Keratinocyte (primary cell): Measurements from ENCODE around the gene LSM14B. TPM values are rescaled to one million over a fixed set of nuclear protein-coding genes. Genes with fewer than 3 reads are reported as not detected.

Experiments
- DNase-seq: peaks from one replicate; pipeline ENCODE4 v3.0.0-alpha.2; 2011; ENCODE audit warnings: low read depth, missing footprints, low spot score
- FAIRE-seq: peaks from 2 replicates; lab custom pipeline; 2011; peaks lifted over from hg19 to GRCh38; lab: Jason Lieb, UNC
- H2AFZ ChIP-seq: 2 replicates; pipeline ENCODE4 v1.6.0; 2012; ENCODE audit warnings: low read length, control low read depth, inconsistent platforms; ENCODE audit not compliant: control insufficient read depth
- H3K27ac ChIP-seq: 2 replicates; pipeline ENCODE4 v1.5.1; 2011; ENCODE audit warnings: low read length; ENCODE audit not compliant: control insufficient read depth, insufficient read depth
- H3K27me3 ChIP-seq: 3 replicates; pipeline ENCODE4 v1.6.0; 2011; ENCODE audit warnings: low read length; ENCODE audit not compliant: control insufficient read depth, insufficient read depth; ENCODE audit errors: extremely low read depth
- H3K36me3 ChIP-seq, 2 experiments: 2 replicates in 1 of 2; 3 replicates in 1 of 2; pipeline ENCODE4 v1.5.1; 2011; ENCODE audit warnings: low read length in 2 of 2, mild to moderate bottlenecking in 1 of 2; ENCODE audit not compliant: control insufficient read depth in 2 of 2, insufficient read depth in 2 of 2; ENCODE audit errors: extremely low read depth in 1 of 2
- H3K4me1 ChIP-seq: 3 replicates; pipeline ENCODE4 v1.5.1; 2011; ENCODE audit warnings: low read length; ENCODE audit not compliant: control insufficient read depth, insufficient read depth; ENCODE audit errors: extremely low read depth
- H3K4me2 ChIP-seq: 3 replicates; pipeline ENCODE4 v1.6.0; 2011; ENCODE audit warnings: low read depth, low read length; ENCODE audit not compliant: control insufficient read depth, insufficient read depth; ENCODE audit errors: extremely low read depth
- H3K4me3 ChIP-seq, 3 experiments: fragments of 200-600 bp in 1 of 3; sonication (generic) in 1 of 3; 2 replicates in 2 of 3; 3 replicates in 1 of 3; pipeline ENCODE4 v1.5.1; 2011 to 2016; ENCODE audit warnings: low read length in 3 of 3, mild to moderate bottlenecking in 3 of 3, control low read depth in 2 of 3, inconsistent platforms in 1 of 3, low read depth in 1 of 3, mixed read lengths in 1 of 3, mixed run types in 1 of 3, moderate library complexity in 1 of 3; ENCODE audit not compliant: control insufficient read depth in 2 of 3, insufficient read depth in 2 of 3; ENCODE audit errors: extremely low read depth in 1 of 3
- H3K79me2 ChIP-seq: 2 replicates; pipeline ENCODE4 v1.6.0; 2012; ENCODE audit warnings: low read length; ENCODE audit not compliant: control insufficient read depth, insufficient read depth
- H3K9ac ChIP-seq: 3 replicates; pipeline ENCODE4 v1.6.0; 2011; ENCODE audit warnings: low read length; ENCODE audit not compliant: control insufficient read depth, insufficient read depth; ENCODE audit errors: extremely low read depth
- H3K9me1 ChIP-seq: 3 replicates; pipeline ENCODE4 v1.6.0; 2011; ENCODE audit warnings: low read length; ENCODE audit not compliant: control insufficient read depth, insufficient read depth; ENCODE audit errors: extremely low read depth
- H3K9me3 ChIP-seq: 2 replicates; pipeline ENCODE4 v1.5.1; 2012; ENCODE audit warnings: low read depth, low read length; ENCODE audit not compliant: control insufficient read depth
- H4K20me1 ChIP-seq: 3 replicates; pipeline ENCODE4 v1.6.0; 2011; ENCODE audit warnings: low read length; ENCODE audit not compliant: control insufficient read depth, insufficient read depth; ENCODE audit errors: extremely low read depth
- CTCF ChIP-seq, 3 experiments: IDR thresholded peaks in 1 of 3; conservative IDR thresholded peaks in 1 of 3; optimal IDR thresholded peaks in 1 of 3; 2 replicates in 2 of 3; 3 replicates in 1 of 3; pipeline versions ENCODE3 to v1.5.1; 2011; ENCODE audit warnings: low read length in 3 of 3, mild to moderate bottlenecking in 3 of 3, moderate library complexity in 2 of 3, control low read depth in 1 of 3, inconsistent platforms in 1 of 3; ENCODE audit not compliant: insufficient read depth in 2 of 3; ENCODE audit errors: extremely low read depth in 1 of 3
- EZH2 ChIP-seq: IDR thresholded peaks from one replicate; pipeline ENCODE4 v1.6.1; 2012; ENCODE audit warnings: inconsistent platforms, mild to moderate bottlenecking, low read length, moderate library complexity
- dilution Hi-C: fragments of 300-500 bp; cut with MboI; formaldehyde crosslinking; loops from one replicate; pipeline ENCODE4 v1.7.0; 2020; ENCODE audit warnings: low sequenced_read_pairs; ENCODE audit not compliant: extremely low pct_ligation_motif_present
- polyA plus RNA-seq, 5 experiments: library from polyadenylated mRNA; depleted of rRNA in 3 of 5; stranded (reverse) in 3 of 5; stranded (forward) in 1 of 5; unstranded in 1 of 5; fragments of >200 nt; gene quantifications; 1 replicate in 1 of 5; 2 replicates in 3 of 5; 3 replicates in 1 of 5; pipeline versions ENCODE4 v1.2.1 to v1.2.3, GENCODE V29; 2011 to 2012; ENCODE audit warnings: missing spikeins in 2 of 5, low read depth in 1 of 5, low replicate concordance in 1 of 5

The LSM14B gene
- polyA plus RNA-seq, 1 donor (not counting 4 experiments of a cell fraction or from before 2014, with no cell fraction given): 21.7 TPM

GRCh38 chr20:62096421-62097380 lies 25.6 kb upstream of the LSM14B start:
- DNase-seq: no peak

GRCh38 chr20:62097881-62098407 lies 24.3 kb upstream of the LSM14B start:
- DNase-seq: no peak
- no peaks in the 10 kb centered on the region for H4K20me1 ChIP-seq
- no peaks in the 10 kb centered on the region for H3K79me2 ChIP-seq
- H3K27ac ChIP-seq: no peak overlapping the region
- no peak overlapping the region for H3K9ac ChIP-seq
- no peaks in the 10 kb centered on the region for H3K9me1 ChIP-seq
- H2AFZ ChIP-seq: no peak overlapping the region
- TF ChIP-seq EZH2: no peak
- no peak for TF ChIP-seq CTCF (optimal IDR thresholded peaks at IDR 0.05 in 1 of 3, IDR thresholded peaks at IDR 0.05 in 1 of 3, conservative IDR thresholded peaks at IDR 0.05 in 1 of 3; ENCODE audit: extremely low read depth in 1 of 3, insufficient read depth in 2 of 3, low read length in 3 of 3)
- no peak overlapping the region for H3K4me3 ChIP-seq
- no peaks in the 10 kb centered on the region for H3K36me3 ChIP-seq
- no peak overlapping the region for H3K4me2 ChIP-seq
- FAIRE-seq: no peak
- dilution Hi-C loops: no loop called here
- no peaks in the 10 kb centered on the region for H3K4me1 ChIP-seq
- H3K9me3 ChIP-seq: peaks cover 12% of the 10 kb centered on the region
- peaks cover under 1% of the 10 kb centered on the region for H3K27me3 ChIP-seq

More at GRCh38 chr20:62096421-62097380, 25.6 kb upstream of the LSM14B start:
- H3K27me3 ChIP-seq: peaks cover 9% of the 10 kb centered on the region
- H2AFZ ChIP-seq: no peak overlapping the region
- H3K9me3 ChIP-seq: peaks cover 9% of the 10 kb centered on the region
- no peak for FAIRE-seq
- H3K4me1 ChIP-seq: no peaks in the 10 kb centered on the region
- no peaks in the 10 kb centered on the region for H3K36me3 ChIP-seq
- no peaks in the 10 kb centered on the region for H3K9me1 ChIP-seq
- H3K4me3 ChIP-seq: no peak overlapping the region
- H3K79me2 ChIP-seq: no peaks in the 10 kb centered on the region
- dilution Hi-C loops: no loop called here
- no peak overlapping the region for H3K4me2 ChIP-seq
- TF ChIP-seq EZH2: no peak
- no peak for TF ChIP-seq CTCF (optimal IDR thresholded peaks at IDR 0.05 in 1 of 3, IDR thresholded peaks at IDR 0.05 in 1 of 3, conservative IDR thresholded peaks at IDR 0.05 in 1 of 3; ENCODE audit: extremely low read depth in 1 of 3, insufficient read depth in 2 of 3, low read length in 3 of 3)
- H4K20me1 ChIP-seq: no peaks in the 10 kb centered on the region
- no peak overlapping the region for H3K9ac ChIP-seq
- H3K27ac ChIP-seq: no peak overlapping the region
